HG03460 (cell line): Measurements from ENCODE around the gene FAM124B.
"Not testable (repeated sequence)": the region's sequence is repeated elsewhere in the genome, so short reads cannot be mapped to it uniquely, and the experiment has no call there.

Experiments used
- ATAC-seq: cut with Tn5 transposase; IDR thresholded peaks from one replicate; pipeline ENCODE4 v1.9.1; 2021; ENCODE audit not compliant: unreplicated experiment

FAM124B gene

DNA sequence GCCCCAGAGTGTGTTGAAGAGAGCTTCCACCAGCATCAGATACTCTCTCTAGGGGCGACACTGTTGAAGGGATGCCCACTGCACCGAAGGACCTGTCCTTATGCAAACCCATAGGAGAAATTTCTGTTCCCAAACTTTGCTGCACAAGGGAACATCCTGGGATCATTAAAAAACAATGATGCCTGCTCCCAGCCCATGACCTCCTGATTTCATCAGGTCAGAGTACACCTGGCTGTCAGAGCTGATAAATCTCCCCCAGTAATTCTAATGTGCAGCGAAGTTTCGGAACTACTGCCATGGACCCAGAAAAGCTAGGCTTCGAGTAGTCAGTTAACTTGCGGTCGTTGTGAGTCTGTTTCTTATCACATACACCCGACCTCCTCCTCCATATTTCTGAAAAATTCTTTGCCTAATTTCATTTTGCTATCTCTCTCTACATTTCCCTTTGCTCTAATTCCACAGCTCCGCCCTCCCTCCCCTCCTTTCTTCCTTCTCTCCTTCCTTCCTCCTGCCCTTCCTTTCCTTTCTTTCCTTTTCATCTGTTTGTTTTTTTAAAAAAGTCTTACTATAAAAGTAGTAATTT lies 18.8 kb downstream of the FAM124B start:
- ATAC-seq: no peak

DNA sequence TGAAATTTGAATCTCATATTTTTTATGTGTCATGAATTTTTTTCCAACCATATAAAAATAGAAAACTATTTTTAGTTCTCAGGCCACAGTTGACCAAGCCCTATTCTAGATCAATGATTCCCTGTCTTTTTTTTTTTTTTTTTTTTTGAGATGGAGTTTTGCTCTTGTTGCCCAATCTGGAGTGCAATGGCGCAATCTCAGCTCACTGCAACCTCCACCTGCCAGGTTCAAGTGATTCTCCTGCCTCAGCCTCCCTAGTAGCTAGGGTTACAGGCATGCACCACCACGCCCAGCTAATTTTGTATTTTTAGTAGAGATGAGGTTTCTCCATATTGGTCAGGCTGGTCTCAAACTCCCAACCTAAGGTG lies 19.6 kb downstream of the FAM124B start:
- ATAC-seq: not testable (repeated sequence)

DNA sequence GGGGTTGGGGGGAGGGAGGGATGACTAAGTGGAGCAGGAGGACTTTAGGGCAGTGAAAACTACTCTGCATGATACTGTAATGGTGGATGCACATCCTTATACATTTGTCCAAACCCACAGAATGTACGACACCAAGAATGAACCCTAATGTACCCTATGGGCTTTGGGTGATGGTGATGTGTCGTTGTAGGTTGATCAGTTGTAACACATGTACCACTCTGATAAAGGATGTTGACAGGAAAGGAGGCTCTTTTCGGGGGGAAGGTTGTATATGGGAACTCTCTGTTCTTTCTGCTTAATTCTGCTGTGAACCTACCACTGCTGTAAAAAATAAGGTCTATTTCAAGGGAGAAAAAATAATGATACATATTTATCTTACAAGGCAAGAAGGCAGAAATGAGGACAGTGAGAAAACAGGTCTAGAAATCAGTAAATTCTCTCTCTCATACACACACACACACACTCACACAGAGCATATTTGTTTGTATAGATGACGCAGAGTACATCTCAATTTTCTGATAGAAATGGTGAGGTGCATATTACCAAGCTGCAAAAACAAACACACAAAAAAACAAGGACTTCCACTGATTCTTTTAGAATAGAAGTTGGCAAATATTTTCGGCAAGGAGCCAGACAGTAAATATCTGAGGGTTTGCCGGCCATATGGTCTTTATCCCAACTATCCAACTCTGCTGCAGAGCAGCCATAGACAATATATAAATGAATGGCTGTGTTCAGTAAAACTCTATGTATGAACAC lies 20.2 kb downstream of the FAM124B start:
- no peak for ATAC-seq

DNA sequence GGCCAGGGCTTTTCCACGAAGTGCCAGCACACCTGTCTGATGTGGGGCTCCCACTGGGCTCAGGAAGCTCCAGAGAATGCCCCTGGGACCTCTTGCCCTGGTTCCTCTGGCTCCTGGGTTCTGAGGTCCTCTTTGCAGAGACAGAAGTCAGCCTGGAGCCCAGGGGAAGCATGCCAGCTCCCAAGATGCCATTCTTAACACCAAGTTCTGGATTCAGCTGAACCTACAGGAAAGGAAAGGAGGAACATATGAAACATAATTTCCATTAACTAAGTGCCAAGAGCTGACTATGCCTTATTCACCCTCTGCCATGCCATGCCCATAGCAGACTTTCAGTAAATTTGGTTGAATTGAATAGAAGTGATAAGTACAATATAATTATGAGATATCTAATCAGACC lies 21.9 kb downstream of the FAM124B start:
- no peak for ATAC-seq

DNA sequence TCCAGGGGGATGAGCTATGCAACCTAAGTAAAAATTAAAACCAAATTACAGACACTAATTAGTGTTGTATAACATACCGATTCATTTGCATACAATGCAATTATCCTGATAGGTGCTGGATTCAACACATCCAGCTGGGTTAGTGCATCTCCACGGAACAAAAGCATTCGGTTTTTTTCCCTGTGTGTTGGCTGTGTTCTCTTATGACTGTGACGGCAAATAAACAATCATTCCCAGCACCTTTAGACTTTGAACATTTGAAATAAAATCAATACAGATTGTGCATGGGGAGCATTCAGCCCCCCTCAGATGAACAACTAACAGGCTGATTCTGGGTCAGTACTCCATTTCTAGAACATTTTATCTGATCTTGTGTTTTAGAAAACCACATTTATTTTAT lies 22.7 kb downstream of the FAM124B start:
- no peak for ATAC-seq

DNA sequence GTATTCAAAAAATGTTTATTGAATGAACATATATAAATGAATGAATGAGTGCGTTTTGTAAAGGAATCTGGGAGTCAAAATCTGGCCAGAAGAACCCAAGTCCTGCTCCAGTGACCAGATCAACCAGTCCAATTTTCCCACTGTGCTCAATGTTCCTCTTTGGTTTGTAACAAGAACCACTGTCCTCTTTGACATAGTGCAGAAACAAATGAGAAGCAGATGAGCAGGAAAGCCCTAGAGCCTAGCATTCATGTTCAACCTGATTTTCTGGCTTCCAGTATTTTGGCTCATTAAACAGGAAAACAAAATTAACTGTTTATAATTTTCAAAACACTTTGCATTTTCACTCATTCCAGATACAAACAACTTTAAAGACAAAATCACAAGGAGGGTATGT lies 23.2 kb downstream of the FAM124B start:
- ATAC-seq: no peak

DNA sequence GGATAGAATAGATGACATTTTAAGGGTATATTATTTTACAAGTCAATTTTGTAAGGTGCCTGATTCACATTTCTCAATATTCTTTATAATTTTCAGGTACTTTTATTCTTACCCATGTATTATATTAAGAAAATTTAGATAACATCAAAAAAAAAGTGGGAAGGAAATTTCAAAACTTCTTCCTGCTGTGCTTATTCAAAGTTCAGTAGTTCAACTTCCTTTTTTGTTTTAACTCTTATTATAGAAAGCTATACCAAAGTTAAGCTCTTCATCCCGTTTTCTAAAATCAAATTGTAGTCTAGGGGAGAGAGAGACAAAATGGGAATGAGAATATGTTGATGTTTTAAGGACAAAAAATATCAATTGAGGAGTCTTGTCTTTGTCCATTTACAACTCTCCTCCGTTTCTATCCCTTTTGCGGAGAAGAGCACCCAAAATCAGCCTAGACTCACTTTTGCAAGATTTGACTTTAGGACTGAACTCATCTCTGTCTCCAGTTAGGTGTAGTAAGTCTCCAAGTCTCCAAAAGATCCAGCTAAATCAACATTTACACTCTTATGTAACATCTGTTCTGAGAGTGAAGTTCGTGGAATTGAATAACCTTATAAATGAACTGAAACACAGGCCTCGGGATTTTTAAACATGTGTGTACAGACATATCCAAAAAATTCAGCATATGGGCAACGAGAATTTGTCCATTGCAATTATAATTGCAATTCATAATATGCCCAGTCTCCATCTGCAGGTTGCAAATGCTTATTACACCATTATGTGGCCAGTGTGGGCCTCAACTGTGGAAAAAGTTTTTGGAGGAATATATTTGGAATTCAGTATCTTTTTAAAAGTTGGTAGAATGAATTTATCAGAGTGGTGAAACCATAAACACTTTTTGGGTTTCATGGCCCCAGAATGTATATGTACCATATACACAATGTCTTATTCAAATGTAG lies 23.9 kb downstream of the FAM124B start:
- ATAC-seq: no peak

DNA sequence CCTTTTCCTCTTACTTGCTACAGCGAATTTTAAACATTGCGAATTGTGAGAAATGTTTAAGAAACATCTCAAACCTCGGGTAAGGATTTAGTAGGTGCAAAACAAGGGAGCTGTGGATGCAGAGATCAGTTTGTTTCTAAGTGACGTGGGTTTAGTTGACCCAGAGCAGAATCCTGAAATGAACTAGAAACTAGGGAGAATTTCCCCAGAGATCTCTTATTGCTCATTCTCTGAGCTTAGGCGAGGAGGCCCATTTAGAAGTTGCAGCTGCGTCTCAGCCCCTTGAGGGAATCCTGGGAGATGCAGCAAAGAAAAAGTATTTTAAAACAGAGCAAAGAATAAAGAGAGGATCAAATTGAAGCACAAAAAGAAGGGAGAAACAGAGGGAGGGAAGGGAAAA lies 29.3 kb downstream of the FAM124B start:
- ATAC-seq: no peak

DNA sequence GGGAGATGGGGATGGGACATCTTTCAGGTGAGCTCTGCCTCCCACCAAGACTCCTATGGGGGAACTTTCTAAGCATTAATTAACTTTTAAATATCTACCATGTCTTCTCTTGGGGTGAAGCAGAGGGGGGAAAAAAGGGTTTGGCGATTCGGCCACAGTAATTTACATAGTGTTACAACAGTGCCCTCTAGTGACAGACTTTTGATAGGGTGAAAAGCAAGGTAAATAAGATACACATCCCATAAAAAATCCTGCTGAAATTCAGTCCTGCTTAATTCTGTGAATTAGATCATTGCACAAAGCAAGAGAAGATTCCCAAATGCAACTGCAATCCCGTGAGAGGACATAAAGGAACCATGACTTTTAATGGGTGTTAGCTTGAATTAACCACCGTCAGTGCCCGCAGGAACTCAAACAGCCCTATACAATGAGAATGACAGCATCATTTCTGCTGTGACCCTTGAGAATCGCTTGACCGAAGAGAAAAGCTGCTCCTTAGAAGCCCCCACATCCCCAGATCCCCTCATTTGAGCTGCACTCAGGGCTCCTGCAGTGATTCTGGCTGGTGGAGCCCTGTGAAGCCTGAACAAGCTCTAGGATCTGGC lies 32.8 kb downstream of the FAM124B start:
- no peak for ATAC-seq

DNA sequence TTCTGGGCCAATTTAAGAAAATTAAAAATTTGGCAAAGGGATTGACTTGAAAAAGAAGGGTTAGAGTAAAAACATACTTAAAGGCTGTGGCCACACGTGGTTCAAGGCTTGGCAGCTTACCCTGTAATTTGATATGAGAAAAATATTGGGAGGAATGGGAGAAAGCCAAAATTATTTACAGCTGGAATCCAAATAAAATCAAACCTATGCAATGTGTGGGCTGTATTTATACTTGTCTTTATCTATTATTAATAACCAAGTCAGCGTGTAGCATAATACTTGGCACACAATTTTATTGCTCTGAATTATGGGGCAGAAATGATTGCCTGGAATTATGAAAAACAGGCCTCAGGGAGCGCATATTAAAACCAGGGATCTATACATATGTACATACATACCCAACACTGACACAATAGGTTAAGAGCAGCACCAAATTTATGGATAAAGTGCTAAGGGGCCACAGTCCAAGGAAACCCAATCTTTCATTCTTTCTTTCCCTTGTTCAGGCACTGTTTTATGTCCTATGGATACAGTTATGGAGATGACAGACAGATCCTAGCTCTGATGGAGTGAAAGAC lies 35.6 kb downstream of the FAM124B start:
- ATAC-seq: no peak

DNA sequence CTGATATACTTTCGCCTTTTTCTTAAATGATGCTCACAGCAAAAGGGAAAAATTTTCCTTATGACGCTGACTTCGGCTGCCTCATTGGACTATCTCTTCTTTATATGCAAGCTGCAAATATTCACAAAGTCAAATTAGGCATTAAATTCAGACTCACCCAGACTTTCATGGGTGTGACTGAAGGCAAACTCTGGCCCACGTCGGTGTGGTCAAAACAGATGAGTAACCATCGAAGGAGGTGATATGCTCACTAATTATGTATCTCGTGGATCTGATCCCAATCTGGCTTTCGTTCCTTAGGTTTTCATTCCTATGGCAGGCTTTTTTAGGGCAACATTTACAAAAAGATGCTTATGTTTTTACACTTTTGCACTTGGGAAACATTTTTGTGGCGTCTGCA lies 36.6 kb downstream of the FAM124B start:
- ATAC-seq: no peak

DNA sequence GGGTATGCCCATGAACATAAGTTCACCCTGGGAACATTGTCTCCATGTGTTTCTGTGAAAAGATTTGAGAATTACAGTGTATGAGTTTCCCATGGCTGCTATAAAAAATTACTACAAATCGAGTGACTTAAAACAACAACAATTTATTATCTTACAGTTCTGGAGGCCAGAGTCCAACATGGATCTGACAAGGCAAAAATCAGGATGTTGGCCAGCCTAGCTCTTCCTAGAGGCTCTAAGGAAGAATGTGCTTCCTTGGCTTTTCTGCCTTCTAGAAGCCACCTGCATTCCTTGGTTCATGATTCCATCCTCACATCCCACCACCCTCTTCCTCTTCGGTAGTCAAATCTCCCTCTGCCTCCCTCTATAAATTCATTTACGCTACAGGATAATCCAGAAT lies 38.6 kb downstream of the FAM124B start:
- ATAC-seq: no peak

DNA sequence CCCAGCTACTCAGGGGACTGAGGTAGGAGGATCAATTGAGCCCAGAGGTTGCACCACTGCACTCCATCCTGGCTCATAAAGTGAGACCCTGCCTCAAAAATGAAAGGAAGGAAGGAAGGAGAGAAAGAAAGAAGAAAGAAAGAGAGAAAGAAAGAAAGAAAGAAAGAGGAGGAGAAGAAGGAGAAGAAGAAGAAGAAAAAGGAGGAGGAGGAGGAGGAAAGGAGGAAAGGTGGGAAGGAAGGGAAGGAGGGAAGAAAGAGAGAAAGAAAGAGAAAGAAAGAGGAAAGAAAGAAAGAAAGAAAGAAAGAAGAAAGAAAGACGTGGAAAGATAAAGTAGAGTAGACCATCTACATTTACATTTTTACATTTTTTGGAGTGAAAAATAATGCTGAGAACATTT lies 39.8 kb downstream of the FAM124B start:
- ATAC-seq: no peak

DNA sequence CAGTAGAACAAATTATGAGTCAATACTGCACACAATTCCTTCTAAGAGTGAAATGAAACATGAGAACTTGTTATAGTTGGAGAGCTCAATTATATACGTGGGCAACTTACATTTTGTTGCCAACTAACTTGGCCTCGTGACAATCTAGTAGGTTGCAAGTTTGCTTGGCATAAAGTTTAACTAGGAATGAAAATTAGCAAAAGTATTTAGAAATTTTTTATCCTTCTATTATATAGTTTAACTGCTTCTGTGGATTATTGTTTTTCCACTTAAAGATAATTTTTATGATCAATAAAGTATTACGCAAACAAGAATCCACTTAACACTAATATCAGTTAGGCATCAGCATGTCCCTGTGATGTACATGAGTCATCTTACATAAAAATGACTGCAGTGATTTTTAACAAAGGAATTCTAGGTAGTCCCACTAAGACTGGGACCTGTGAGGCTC lies 41.1 kb downstream of the FAM124B start:
- ATAC-seq: no peak

DNA sequence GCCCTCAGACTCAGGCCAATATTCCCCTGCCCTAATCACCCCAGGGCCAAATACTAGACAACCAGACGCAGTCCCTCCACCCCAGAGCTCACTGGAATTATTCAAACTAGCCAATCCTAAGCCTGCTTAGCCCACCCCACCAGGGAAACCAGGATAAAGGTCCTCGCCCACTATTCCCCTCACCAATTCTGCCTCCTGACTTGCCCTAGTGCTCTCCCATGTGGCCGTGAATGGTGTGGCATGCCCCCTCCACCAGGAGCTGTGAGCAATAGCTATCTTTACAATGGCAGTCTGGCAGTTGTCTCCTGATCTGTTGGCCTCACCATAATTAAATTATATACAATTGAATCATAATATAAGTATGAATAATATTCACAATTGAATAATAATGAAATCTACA lies 42.3 kb downstream of the FAM124B start:
- ATAC-seq: no peak

DNA sequence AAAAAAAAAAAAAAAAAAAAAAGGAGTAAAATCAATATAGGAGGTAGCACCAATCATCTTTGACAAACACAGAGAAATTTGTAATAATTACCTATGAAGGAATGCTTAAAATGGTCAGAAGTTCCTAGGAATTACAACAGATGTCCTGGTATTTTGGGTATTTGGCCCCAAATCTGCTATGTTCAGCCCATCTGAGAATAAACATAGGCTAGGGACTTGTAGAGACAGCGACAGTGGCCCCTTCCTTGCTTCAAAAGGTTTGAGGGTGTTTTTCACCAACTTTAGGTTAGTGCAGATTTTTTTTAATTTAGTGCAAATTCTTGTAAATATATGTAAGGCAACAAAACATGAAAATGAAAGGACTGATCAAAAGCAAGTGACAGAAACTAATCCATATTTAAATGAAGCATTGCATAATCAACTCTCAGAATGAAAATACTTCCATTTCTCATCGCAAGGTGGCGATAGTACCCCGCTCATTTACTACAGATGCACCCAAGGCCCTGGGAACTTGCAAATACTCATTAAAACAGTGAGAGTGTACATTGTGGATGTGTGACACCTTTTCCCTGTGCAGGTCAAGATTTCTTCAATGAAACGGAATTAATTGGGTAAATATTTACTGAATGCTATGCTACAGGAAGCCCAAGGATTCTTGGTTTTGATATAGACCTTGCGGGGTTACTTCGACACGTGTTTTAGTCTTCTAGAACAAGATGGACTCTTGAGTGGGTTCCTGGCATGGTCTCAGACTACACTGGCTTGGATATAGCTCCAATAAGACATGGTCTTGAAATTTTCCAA lies 44.6 kb downstream of the FAM124B start:
- peak; percentile 78 for ATAC-seq

DNA sequence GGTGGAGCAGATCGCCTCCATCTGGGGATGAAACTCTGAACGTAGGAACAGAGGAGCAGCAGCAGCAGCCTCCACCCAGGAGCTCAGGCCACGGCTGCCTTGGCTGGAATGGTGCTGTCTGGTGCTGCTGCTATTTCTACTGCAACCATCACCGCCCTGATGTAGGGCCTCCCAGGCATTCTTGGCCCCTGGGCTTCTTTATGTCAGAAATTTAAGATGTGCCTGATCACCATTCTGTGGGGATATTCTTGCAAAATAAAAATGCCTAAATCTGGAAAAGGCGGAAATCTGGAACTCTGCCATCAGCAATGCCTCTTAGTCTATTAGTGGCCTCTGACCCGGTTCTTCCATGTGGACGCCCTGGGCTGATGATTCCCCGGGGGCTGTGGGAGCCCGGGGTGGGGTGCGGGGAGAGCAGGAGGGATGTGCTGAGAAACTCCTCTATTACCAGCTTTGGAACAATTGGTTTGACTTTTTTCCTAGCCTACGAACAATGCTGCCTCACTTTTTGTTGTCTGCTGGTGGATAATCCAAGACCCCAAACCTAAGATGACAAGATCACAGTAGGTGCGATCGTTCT lies 47.2 kb downstream of the FAM124B start:
- ATAC-seq: no peak

DNA sequence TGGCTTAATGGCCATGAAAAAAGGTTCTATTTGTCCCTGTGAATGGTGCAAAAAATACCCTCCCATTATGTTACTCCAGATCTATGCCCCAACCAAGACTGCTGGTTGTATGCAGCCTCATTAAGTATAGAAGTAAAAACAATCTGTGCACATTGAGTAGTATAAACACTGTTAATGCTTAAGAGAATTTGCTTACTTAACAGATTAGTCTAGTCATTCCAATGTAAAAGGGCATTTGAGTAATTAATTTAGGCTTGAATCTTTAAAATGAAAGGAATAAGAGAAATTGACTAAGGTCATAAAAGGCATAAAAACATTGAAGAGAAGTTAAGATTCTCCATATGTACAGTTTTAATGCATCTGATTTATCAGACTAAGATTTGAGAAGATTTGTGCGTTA lies 51.2 kb downstream of the FAM124B start:
- ATAC-seq: no peak

DNA sequence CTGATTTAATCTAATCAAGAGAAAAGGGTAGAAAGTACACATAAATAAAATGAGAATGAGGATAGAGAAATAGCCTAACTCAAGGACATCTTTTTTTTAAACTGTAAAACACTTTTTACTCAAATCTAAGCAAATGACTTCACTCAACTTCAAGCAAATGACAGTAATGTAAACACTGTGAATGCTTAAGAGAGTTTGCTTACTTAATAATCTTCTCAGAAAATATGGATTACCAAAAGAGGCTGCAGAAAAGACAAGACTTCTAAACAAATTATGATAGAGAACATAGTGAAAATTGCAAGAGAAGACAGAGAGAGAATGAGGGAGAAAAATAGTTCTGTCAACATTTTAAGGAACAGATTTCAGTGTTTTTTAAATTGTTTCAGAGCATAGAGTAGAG lies 52.5 kb downstream of the FAM124B start:
- no peak for ATAC-seq
